Stimulated activated naive CD4-positive, alpha-beta T cell treated with Interleukin-2 at 50 U/mL for 16 hours (primary cell): Measurements from ENCODE around the gene DNM3.

Experiments
- DNase-seq: peaks from one replicate; lab custom pipeline; 2025; lab: John Stamatoyannopoulos, UW

Gene DNM3

DNA sequence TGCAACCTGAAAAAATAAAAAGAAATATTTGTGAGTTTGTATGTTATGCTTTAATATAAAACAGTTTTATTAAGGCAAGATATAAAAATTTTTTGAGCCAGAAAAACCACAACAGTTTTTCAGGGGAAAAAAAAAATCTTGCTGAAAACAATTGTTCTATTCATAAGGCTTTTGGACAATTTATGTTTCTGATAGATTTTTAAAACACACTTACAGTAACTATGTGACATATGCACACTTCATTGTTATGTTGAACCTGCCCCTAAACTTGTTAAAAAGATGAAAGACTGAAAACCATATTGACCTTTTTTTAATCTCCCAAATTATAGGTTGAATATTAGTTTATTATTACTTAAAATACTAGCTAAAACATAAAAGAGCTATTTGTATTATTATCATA lies 299.3 kb downstream of the DNM3 start:
- no peak for DNase-seq

DNA sequence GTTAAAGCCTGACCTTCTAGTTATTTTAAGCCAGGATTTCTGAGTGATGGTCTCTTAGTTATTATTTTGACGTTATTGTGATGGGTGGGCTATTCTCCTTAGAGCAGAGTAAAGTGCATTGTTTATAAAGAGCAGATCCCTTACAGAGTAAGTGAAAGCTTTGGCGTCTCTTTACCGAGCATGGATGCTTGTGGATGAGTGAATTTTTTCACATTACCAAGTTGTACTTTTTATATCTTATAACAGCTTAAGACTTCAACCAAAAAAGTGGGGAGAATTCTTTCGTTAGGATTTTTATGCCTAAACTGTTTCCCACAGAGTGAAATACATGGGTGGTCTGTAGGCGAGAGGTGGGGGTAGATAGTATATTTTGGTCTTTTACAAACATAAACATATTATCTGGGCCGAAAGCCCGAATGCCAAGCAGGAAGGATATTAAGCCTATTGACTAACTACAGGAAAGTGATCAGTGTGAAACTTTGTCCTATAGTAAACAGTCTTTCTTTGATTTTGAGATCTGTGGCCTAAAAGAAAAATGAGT lies 300.1 kb downstream of the DNM3 start:
- DNase-seq: no peak

DNA sequence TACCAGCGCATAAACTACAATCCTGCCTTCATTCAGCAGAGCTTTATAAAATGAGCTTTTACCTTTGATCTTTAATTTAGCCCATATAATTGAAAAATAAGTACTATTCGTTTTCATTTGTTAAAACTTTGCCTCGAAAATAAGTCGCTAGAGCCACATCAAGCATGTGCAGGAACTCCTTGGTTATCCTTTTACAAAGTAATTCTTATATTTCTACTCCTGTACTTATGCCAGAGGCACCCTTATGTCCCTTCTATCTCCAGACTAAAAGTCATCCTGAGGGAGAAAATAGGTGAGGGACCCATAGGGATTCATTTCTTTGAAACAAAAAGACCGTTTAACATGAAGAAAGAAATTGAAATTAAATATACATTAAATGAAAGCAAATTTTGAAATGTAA lies 301.0 kb downstream of the DNM3 start:
- DNase-seq: no peak

DNA sequence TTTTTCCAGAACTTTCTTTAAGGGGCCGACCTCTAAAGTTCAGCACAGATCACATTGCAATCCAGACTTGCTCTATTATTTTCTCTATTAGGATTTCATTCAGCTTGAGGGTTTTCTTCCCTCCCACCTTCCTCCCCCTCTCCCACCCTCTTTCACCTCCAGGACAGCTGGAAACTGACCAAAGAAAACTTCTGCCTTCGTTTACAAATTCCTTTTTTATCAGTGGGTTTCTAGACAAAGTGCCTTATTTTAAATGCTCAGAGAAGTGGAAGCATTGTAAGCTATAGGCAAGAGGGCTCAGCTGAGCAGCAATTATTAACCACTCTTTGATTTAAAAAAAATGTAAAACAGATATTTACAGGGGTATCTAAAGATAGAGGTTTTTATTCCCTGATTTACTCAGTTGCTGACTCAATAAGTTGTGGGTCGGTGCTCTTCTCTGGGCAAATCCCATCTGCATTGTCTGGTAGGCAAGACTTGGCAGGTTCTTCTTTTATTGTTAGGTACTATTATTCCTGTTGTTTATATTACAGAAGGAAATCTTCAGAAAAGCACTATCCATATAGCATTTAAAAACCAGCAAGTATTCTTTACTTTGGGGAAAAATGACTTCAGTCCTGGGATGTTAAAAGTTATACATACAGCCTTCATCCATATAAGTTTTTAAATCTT lies 302.2 kb downstream of the DNM3 start:
- DNase-seq: no peak

DNA sequence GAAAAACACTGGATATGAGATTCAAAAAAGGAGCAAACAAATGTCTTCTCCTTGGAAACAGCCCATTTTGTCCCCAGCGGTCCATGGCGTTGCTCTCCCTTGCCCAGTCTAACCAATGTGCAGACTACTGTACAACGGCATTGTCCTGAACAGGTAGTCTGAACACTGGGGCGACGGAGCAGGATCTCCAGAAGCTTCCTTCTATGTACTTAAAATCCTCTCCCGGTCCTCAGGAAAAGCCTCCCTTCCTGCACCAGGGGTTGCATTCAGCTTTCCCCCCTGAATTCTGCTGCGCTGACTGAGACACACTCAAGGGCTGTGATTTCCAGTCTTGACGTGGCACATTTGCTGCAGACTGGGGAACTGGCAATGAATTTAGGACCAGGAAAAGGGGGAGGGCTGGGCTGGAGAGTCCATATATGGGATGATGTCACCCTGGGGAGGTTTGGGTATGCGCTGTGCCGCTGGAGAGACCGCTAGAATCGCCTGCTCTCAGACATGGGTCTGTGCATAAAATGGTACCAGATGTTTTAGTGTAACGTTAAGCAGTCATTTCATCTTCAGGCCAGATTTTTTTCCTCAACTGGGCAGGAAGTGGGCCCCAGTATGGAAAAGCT lies 303.3 kb downstream of the DNM3 start:
- DNase-seq: no peak

DNA sequence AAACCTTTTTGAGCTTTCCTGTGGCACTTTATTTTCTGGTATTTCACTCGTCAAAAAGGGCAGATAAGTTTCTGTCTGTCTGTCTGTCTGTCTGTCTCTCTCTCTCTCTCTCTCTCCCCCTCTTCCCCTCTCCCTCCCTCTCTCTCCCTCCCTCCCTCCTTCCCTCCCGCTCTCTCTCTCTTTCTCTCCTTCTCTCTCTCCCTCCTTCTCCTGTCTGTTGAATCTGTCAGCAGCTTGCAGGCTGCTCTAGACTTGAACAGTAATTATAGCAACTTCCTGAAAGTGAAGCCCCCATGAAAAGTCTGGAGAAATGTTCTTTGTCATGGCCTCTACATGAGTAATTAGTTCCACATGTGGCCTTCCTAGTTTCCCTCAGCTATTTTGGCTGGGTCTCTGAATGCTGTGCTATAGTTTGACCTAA lies 303.9 kb downstream of the DNM3 start:
- no peak for DNase-seq

DNA sequence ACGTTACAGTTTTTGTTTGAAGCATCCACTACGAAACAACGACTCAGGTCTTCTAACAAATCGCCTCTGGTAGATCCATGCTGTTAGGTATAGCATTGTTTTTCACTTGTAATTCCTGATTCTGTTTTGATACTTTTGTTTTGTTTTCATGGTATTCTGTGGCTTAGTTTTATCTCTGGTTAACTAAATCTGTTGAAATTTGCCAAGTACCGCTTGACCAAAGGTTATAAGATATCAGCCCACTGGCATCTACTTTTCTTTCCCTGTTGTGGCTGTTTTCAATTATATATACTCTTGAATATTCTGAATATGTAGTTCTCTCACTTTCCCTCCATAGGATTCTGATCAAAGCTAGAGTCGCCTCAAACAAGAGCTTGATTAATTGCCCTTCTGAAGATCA lies 304.4 kb downstream of the DNM3 start:
- no peak for DNase-seq

DNA sequence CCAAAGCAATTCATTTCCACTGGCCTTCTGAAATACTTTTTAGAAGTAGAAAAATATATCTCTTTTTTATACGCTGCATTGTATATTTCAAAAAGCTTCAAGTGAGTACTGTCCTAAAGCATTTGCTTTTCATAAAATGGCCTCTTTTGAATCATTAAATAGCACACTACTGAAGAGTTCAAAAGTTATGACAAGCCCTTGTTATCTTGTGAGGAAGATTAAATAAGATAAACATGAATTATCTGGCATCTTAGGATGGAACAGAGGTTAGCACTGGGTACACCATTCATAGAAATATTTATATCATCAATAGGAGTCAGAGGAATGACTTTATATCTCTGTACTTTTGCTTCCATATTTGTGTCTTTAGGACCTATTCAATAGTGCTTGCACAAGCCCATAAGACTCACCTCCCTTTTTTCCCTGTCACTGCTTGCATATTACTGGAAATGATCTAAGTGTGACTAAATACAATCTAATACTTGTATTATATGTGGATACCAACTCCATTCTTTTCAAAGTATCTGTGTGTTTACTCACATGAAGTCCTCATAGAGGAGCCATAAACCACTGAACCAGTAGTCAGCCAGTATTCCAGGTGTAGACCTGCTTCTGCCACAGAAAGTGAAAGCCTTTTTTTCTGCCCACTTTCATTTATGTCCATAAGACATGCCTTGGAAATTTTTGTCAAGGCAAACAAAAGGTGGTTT lies 305.0 kb downstream of the DNM3 start:
- DNase-seq: no peak

DNA sequence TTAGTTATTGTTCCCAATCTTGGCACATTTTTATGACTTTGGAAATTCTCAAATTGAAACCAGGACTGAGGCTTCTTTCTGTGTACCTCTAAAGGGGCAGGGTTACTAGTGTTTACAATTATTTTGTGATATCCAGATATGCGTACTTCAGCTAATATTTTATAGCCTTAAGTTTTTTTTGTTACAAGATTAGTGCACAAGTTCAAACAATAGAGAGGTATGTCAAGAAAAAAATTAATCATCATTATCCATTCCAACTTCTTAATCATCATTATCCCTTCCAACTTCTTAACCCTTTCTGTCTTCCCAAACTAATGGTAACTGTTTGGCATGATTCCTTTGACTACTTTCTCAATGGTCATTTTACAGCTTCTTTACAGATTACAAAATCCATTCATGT lies 306.2 kb downstream of the DNM3 start:
- no peak for DNase-seq

DNA sequence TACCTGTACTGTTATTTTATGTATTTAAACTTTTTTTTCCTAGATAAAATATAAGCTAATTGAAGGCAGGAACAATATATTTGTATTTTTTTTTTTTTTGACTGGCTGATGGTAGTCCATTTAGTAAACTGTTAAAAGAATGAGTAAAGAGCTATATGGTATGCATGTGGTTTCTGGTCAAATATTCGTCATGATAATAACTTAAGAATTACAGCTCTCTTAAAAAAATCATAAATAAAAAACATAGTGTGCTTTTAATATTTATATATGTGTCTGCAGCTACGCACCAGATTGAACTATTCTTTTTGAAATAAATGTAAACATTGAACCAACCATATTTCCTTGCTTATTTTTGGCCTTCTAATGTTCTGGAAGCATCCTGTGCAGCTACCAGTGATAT lies 306.9 kb downstream of the DNM3 start:
- DNase-seq: no peak

DNA sequence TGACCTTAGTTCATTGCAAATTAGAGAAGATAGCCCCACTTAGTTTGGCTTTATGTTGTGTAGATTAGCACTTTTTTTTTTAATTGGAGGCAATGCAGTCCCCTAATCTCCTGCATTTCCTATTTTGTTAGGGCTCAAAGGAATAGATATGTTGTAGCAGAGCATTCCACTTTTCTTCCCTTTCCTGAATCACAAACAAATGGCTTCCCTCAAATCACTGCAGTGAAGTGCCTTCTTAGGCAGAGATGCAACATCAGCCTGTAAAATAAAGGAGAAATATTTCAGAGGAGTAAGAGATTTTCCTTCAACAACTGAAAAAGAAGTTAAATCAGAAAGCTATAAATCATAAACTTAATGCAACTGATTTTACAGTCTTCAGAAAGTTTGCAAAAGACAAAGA lies 307.4 kb downstream of the DNM3 start:
- no peak for DNase-seq

DNA sequence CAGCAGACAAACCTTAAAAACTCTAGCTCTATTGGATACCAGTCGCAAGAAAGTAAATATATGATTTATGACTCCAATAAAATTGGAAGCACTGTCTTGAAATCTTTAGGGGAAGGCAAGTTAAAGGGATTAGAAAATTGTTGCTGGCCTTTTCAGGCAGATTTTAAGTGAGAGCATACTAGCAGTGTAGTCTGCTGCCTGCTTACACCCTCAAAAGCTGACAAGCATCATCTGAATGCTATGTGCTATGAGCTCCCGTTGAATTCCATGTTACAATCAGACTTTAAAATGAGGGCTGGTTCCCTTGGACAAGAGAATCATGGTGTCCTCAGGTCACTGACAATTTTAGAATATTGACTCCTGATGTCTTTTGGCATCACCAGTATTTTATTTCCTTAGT lies 308.0 kb downstream of the DNM3 start:
- no peak for DNase-seq

DNA sequence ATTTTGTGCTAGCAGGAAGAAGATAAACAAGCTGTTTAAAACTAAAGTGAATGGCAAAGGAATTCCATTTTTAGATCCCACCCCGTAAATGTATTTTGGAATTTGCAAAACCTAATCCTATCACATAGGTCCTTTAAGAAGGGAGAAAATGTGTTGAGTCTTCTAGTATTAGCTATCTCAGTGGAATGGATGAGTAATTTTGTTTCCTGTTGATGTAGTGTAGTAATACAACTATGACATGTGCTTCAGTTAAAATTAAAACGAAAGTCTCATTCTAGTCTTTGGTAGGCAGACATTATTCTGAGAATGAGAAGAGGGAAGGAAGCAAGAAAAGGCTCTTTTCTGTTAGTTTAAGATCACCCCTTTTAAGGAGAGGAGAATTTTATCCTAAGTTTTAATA lies 313.3 kb downstream of the DNM3 start:
- no peak for DNase-seq

DNA sequence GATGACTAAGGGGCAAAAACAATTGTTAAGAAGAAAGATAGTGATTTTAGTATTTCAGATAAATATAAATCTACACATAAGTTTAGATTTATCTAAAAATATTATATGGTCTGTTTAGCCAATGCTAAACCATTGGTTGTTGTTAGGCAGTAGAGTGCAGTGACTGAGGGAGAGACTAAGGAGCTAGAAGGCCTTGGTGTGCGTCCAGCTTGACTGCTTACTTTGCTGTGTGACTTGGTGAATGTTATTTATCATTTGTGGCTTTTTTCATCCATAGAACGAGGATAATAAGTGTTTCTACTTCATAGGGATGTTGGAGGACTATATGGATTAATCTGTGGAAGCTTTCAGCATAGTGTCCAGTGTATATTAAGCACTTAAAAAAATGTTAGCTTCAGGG lies 314.5 kb downstream of the DNM3 start:
- no peak for DNase-seq

DNA sequence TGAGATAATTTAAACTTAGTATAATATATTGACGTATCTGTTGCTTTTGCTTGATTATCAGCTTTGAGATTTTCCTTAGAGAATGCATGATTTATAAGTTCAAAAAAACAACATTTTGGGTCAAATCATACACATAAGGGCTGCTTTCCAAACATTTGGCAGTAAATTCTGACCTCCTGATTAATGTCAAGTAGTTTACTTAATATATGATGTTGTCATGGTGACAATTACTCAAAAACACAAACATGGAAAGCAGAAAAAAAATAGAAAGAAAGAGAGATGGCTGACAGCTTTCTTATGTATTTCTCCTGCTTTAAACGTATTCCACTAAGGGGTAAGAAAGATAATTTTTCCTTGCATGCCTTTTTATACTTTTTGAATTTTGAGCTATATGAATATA lies 320.9 kb downstream of the DNM3 start:
- no peak for DNase-seq

DNA sequence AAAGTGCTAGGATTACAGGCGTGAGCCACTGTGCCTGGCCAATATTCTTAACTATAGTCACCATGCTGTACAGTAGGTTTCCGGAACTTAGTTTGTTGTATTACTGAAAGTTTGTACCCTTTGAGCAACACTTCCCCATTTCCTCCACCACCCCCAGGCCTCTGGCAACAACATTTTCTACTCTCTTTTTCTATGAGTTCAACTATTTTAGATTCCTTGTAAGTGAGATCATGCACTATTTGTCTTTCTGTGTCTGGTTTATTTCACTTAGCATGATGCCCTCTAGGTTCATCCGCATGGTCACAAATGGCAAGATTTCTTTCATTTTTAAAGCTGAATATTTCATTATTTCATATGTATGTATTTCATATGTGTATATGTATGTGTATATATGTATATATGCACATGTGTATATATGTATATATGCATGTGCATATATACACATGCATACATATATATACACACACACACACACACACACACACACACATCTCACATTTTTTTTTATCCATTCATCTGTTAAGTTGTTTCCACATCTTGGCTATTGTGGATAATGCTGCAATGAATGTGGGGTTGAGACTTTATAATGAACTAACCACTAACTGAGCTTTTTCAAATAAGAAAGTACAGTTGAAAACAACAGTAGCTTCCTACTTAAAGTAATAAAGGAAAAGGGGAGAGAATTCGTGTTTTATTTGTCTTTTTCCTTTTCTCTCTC lies 322.4 kb downstream of the DNM3 start:
- no peak for DNase-seq

DNA sequence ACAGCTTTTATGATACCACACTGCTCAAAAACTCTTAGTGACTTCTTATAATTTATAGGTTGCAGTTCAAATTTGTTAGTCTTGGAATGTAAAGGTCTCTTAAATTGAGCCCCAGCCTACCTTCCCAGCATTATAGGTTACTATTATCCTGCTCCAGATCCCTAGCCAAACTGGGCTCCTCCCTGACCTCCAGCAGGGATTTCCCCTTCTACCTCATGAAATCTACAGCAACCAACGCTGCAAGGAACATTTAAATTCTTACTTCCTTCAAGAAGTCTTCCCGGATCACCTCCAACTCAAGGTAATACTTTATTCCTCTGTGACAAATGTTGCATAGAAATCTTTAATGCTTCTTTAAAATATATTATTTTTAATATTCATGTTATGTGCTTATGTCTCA lies 324.1 kb downstream of the DNM3 start:
- DNase-seq: no peak

DNA sequence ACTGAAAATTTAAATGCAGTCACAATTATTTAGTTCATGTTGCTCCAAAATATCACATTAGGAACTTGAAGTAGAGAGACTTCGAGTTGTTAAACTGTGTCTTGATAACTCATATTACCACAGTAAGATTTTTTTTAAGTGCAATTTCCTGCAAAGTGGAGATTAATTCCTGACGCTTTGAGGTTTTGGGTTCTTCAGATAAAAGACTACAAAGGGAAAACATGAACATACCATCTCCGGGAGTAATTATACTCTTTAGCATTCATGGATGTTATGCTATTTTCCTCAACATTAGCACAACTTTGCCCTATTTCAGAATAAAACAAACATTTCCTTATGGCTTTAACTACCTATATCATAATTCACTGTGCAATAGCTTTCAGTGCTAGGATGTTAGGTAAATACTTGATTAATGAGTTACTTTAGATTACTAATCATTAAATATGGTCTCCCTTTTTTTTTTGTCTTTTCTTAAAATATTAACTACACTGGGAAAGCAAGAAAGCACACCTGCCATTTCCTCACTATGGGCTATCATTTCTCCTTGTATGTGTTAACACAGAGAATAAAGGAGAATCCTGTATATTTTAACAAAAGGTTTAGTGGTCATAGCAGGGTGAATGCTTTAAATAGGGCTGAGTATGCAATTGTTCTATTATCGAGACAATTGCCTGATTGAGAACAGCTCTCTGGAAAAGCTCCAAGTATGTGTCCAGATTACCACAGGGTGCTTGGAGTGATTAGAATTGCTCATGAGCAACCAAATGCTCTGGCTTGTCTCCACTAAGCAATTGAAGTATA lies 326.7 kb downstream of the DNM3 start:
- DNase-seq: no peak

DNA sequence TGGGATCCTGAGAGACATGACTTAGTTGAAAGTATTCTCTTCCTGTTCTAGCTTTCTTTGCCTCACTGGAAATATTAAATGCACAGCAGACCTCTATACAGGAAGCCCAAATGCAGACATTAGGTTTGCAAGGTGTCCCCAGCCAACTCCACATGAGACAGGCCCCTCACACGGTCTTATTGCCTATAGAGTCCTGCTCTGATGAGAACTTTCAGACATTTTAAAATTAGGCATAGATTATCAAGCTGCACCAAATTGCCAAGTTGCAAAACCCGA lies 327.2 kb downstream of the DNM3 start:
- DNase-seq: no peak

DNA sequence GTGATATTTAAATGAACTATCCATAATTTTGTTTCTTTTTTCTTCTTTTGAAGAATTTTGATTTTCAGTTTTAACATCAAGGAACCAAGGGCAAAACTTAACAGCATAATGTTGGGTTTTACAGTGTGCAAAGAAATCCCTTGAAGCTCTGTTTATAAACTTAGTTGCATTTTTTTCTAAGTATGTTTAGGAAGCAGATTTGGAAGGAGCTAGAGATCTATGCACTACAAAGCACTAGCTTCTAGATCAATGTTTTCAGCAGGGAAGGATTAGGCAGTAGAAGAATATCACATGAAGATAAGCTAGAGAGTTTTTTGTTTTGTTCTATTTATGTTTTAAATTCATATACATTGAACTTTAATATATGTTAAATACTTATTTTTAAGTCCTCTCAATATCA lies 328.5 kb downstream of the DNM3 start:
- DNase-seq: no peak

DNA sequence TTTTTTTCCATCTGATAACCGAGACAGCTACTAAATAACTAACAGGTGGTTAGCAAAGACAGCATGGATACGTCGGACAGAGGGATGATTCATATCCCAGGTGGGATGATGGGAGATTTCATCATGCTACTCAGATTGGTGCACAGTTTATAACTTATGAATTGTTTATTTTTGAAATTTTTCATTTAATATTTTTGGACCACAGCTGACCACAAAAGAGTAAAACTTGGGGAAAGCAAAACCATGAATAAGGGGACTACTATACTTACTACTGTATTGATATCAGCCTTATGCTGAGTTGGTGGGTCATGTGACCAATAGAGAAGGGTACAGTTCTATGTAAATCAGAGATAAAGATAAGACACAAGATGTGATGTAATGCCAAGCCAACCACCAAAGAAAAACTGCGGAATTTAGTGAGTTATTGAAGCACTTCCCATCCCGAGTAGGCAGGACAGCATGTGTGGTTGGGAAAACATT lies 331.1 kb downstream of the DNM3 start:
- no peak for DNase-seq

DNA sequence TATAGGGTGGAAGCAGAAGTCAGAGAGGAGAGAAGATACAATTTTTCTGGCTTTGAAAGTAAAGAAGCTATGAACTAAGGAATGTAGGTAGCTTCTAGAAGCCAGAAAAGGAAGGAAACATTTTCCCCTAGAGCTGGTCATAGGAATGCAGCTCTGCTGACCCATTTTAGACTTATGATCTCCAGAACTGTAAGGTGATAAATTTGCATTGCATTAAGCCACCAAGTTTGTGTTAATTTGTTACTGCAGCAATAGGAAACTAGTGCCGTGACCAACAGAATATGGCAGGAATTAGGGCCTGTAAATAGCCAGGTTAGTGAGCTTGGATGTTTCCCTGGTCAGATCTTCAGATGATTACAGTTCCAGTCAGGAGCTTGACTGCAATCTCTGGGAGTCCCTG lies 334.9 kb downstream of the DNM3 start:
- no peak for DNase-seq
